Stimulated activated CD4-positive, alpha-beta T cell treated with anti-CD3 and anti-CD28 coated beads, TNF-alpha, amount 100 ng/mL, for 24 hours (primary cell): Measurements from ENCODE around the gene SLC30A3.
"Not testable (repeated sequence)": the region's sequence is repeated elsewhere in the genome, so short reads cannot be mapped to it uniquely, and the experiment has no call there.

ENCODE experiments used
- DNase-seq, 3 experiments: peaks; one replicate each; pipeline ENCODE4 v3.0.0-alpha.2; 2020; ENCODE audit warnings: low read depth in 3 of 3

Gene SLC30A3

DNA sequence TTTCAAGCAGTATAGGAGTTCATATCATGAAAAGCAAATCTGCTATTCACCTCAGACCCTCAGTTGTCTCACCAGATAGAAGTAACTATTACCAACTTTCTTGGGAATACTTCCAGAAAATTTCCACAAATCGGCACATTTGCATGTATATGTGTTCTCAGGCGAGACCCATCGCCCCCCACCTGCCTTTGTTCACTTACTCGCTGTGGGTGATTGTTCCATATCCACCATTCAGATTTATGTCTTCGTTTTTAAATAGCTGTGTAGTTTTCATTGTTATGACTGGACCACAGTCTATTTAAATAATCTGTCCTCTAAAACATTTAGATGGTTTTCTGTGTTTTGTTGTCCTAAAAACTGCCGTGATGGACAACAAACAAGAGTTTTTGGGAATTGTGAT, 22.6 kb upstream of the SLC30A3 start:
- no peak for DNase-seq

DNA sequence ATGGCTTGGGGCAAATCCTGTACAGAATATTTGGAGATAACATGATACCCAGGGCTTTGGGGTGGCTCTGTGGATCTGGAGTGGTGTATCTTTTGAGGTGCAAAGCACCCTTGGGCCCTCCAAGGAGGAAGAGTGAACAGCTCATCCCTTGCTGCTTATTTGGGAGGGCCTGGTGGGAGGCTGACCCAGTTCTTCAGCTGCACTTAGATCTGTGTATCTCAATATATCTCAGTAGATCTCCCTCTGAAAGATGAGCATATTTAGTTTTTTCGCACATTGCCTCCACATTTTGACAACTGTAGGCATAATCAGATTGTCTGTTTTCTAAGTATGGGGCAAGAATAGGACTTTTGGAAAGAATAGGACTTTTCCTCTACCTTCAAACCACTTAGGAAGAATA, 22.1 kb upstream of the SLC30A3 start:
- no peak for DNase-seq

GRCh38 chr2:27282892-27283291, 20.0 kb upstream of the SLC30A3 start:
- DNase-seq = no peak

DNA sequence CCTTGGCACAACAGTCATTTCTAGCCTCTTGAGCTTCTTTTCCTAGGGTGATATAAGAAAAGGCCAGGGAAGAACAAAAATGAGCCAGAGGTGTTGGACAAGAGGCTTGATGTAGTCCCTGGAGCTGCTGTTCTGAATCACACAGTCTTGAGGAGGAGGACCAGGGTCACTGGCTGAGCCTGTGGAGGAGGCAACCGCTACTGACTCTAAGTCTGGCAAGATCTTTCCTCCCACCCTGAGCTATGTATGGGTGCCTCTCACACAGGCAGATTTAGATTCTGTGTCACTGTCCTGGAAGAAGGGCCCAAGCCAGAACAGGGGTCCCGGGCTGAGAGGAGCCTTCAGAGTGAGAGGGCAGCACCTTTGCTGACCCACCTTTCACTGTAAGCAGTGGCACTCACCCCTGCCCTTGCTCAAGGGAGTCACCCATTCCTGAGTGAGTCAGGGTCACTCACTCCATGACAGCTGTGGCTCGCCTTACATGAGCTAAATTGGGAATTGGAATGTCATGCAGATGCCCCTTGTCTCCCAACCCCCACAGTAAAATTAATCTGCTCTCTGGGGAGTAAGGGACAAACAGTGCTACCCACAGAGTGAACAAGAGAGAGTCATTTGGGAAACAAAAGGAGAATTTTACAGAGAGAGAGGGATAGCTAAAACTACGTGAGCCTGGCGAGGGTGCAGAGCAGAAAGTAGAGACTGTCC, 19.2 kb upstream of the SLC30A3 start, which contains the start of gene TRIM54:
Gene TRIM54, plus strand, starts transcription at position 575 of the 705 bp plus-strand sequence. CDS start 303 bp downstream, outside the sequence.
- no peak for DNase-seq

- DNase-seq = no peak
Measured at GRCh38 chr2:27281442-27281841, 18.6 kb upstream of the SLC30A3 start.

DNA sequence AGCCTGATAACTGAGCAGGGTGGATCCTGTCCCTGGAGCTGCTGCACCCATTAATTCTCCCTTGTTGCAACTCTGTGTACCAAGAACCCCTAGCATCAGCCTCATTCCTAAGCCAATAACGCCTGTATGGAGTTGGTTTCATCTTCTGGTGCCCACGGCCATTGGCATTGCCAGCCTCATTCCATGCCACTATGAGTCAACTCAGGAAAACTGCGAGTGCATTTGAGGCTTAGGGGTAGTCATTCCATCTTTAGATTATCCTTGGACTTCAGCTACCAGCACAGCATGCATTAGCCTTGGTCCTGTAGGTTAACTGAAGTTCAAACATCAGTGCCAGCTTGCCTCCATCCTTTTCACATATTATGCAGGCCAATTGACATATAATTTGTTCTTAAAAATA, 18.0 kb upstream of the SLC30A3 start:
- no peak for DNase-seq

DNA sequence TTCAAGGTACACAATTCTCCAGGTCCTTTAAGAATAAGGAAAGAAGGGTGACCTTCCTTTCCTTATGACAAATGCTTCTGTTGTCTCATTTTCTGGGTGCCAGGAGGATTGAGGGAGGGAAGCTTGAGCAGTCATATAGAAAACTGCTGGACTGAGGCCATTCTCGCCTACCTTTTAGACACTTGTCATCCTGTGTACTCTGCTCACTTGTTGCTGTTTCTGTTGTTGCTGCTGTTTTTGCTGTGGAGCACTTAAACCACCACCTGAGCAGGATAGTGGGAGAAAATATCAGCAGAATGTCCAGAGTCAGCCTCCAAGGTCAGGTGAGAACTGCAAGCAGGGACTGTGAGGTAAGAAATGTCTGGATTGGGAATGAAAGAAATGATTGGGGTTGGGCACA, 15.2 kb upstream of the SLC30A3 start:
- no peak for DNase-seq

GRCh38 chr2:27275211-27276150, 12.6 kb upstream of the SLC30A3 start, which contains the start of gene DNAJC5G:
TSS of gene DNAJC5G (plus strand) at chr2:27275433. CDS start at chr2:27276729, 1,296 bp downstream.
- no peak for DNase-seq

DNA sequence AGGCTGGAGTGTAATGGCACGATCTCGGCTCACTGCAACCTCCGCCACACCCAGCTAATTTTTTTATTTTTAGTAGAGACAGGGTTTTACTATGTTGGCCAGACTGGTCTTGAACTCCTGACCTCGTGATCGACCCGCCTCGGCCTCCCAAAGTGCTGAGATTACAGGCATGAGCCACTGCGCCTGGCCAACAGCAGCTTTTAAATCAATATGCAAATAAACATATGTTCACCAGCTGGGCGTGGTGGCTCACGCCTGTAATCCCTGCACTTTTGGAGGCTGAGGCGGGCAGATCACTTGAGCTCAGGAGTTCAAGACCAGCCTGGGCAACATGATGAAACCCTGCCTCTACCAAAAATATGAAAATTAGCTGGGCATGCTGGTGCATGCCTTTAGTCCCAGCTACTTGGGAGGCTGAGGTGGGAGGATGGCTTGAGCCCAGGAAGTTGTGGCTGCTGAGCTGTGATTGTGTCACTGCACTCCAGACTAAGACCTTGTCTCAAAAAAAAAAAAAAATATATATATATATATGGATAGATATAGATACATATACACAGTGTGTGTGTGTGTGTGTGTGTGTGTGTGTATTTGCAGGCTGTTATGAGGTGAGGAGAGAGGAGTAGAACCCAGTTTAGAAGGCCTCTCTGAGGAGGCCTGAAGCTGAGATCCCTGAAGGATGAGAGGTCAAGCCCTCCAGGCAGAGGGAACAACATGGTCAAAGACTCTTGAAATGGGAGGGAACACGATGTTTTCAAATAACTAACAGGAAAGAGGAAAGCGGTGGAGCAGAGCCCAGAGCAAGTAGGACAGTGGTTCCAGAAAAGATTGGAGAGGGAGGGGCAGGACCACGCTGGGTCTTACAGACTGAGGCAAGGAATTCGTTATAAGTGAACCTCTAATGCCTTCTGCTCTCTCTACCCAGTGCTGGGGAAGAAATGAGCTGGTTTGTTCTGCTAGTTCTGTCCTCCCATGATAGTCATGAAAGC, 10.0 kb upstream of the SLC30A3 start:
- not testable (repeated sequence) for DNase-seq

DNA sequence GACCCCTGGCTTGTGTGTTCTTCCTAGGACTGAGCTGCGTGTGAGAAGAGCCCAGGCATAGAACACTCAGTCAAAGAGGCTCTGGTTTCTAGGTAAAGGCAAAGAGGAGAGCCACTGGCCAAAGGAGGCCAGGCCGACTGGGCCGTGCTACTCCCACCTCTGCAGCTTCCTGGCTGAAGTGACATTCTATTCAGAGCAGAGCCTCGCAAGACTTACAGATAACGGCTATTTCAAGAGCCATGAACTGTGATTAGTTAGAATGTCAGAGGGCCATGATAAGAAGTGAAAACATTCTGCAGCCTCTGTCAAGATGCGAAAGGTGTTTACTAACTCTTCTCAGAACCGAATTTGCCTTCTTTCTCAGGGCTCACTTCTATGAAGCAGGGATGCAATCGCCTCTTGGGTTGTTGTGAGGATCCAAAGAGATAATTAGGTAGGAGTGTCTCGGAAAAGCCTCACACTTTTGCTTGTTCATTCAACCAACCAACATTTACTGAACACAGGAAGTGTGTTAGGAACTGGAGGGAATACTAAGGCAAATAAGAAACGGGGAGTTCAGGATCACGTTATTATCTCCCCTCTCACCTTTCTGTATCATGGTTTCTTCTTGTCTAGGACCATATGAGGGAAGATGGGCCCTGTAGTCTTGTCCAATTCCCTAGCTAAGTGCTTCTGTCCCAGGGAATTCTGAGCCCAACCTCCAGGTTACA, 8.9 kb upstream of the SLC30A3 start:
- no peak for DNase-seq

- no peak for DNase-seq
Measured at GRCh38 chr2:27270670-27271069, 7.8 kb upstream of the SLC30A3 start.

DNA sequence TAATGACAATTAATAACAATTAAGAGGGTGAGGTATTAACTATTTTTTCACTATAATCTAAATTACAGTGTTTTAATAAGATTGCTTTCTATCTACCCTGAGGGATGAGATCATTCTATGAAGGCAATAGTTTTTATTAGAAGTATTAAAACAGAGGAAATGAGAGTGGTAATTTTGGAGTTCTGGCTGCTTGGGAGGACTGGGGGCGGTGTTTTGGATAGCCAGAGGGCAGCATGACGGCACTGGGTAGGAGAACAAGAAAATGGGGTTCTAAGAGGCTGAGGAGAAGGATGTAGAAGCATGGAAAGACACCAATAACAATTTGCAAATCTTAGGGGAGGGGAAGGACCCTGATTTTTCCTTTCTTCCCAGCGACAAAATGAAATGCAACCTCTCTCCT, 7.3 kb upstream of the SLC30A3 start:
- DNase-seq = no peak

DNA sequence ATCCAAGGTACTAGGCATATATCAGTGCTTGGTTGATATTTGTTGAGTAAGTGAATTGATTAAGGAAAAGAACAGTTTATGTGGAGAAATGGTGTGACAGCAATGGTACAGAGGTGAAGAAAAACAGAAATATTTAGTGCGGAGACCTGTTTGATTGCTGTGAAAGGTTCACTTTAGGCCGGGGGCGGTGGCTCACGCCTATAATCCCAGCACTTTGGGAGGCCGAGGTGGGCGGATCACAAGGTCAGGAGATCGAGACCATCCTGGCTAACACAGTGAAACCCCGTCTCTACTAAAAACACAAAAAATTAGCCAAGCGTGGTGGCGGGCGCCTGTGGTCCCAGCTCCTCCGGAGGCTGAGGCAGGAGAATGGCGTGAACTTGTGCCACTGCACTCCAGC, 5.4 kb upstream of the SLC30A3 start:
- DNase-seq = not testable (repeated sequence)

GRCh38 chr2:27265536-27265870, 2.7 kb upstream of the SLC30A3 start:
- no peak for DNase-seq

- DNase-seq = peak; percentile 23 to 69 (median 36)
Measured at GRCh38 chr2:27264753-27265535, 2.1 kb upstream of the SLC30A3 start.

DNA sequence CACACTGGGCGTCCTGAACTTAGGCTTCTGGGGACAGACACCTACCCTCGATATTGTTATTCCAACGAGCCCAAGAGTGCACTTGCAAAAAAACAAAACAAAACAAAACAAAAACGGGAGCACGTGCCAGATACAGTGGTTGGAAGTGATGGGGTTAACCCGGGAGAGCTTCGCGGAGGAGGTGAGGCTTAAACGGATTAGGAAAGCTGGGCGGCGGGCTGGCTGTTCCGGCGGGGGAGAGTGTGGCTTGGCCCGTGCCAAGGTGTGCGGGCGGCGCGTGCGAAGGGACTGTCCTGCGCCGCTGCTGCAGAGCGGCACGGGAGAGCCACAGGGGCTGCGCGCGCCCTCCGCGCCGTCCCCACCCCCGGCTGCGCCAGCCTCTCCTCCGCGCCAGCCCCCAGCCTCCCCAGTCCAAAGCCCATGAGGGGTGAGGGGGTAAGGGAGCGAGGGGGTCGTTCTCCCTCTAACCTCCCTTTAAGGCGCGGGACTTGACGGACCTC, 1.5 kb upstream of the SLC30A3 start:
- DNase-seq = no peak

DNA sequence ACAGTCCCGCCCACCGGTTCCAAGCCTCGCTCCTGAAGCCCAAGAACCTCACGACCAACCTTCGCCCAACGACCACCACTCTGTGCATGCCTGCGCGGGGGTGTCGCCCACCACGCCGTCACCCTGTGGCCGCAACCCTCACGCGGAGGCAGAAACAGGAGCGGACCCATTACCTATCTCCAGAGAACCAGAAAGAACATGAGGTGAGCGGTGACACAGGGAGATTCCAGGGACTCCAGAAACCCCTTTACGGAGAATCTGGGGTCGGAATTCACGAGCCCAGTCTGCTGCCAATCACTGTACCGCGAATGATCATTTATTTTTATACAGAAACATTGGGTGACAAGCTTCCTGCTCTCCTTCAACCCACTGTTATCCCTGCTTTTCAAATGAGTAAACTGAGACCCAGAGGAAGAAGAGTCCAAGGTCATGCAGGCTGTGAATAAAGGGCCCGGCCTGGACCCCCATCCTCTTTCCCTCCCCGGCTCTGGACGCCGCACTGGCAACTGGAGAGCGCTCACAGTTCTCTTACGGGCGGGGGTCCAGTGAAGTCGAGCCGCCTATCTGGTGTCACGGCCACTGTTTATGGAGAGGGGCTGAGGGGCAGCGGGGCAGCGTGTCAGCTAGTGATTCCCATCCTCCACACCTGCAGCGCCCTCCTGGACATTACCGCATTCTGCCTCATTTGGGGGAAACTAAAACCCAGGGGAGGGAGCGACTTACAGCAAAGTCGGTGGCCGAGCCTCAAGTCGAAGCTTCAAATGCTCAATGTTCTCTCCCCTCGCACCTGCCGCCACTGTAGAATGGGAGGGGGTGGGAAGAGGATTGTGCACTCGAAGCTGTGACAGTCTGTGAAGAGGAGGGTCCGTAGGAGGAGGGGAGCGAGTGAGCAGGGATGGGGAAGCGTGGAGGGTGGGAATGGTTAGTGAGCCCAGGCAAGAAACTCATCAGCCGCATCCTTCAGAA, 723 bp upstream of the SLC30A3 start:
- DNase-seq = no peak

DNA sequence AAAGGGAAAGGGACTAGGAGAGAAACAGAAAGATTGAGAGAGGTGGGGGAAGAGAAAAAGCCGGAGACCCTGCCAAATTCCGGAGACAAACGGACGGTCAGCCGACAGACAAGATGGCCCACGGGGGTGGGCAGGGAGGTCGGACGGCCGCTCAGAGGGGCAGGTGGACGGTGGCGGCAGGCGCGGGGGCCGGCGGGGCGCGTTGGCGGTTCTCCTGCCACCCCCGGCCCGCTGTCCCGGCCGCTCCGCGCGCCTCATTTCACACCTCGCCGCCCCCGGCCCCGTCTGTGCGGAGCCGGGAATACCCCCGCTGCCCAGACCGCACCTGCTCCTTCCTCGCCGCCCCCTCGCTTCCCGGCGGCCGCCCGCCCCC, 935 bp downstream of the SLC30A3 start:
- DNase-seq = no peak
